ENCODE measurements around the gene NUP43. TPM values are rescaled to one million over a fixed set of nuclear protein-coding genes. Genes with fewer than 3 reads are reported as not detected.
"Not testable (repeated sequence)": the region's sequence is repeated elsewhere in the genome, so short reads cannot be mapped to it uniquely, and the experiment has no call there.

Gene NUP43
- total RNA-seq, 4 donors from 2014 or later: 14.6 to 35.2 (median 17.2) TPM

DNA sequence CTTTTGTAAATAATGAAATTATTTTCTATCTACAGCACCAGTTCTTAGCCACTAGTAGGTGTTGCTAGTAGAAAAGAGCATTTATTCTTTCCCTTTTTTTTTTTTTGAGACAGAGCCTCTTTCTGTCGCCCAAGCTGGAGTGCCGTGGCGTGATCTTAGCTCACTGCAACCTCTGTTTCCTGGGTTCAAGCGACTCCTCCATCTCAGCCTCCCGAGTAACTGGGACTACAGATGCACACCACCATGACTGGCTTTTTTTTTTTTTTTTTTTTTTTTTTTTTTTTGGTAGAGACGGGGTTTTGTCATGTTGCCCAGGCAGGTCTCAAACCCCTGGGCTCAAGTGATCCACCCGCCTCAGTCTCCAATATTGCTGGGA is 9.9 kb upstream of the NUP43 start:
- TF ChIP-seq, protein P1, sequence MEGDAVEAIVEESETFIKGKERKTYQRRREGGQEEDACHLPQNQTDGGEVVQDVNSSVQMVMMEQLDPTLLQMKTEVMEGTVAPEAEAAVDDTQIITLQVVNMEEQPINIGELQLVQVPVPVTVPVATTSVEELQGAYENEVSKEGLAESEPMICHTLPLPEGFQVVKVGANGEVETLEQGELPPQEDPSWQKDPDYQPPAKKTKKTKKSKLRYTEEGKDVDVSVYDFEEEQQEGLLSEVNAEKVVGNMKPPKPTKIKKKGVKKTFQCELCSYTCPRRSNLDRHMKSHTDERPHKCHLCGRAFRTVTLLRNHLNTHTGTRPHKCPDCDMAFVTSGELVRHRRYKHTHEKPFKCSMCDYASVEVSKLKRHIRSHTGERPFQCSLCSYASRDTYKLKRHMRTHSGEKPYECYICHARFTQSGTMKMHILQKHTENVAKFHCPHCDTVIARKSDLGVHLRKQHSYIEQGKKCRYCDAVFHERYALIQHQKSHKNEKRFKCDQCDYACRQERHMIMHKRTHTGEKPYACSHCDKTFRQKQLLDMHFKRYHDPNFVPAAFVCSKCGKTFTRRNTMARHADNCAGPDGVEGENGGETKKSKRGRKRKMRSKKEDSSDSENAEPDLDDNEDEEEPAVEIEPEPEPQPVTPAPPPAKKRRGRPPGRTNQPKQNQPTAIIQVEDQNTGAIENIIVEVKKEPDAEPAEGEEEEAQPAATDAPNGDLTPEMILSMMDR (IDR thresholded peaks at IDR 0.05): no peak
- TF ChIP-seq POLR2A (IDR thresholded peaks at IDR 0.05): no peak
- no peak overlapping the region for H3K4me3 ChIP-seq (ENCODE audit: low read depth, poor library complexity, severe bottlenecking)
- DNase-seq (ENCODE audit: low spot score in 2 of 2): no peak
- WGBS, 2 donors: 95 to 96% methylated on average over 7 of the region's 7 CpGs
- intact Hi-C loops (cut with DNase I; ENCODE audit: low total_unique reads): no loop called here

DNA sequence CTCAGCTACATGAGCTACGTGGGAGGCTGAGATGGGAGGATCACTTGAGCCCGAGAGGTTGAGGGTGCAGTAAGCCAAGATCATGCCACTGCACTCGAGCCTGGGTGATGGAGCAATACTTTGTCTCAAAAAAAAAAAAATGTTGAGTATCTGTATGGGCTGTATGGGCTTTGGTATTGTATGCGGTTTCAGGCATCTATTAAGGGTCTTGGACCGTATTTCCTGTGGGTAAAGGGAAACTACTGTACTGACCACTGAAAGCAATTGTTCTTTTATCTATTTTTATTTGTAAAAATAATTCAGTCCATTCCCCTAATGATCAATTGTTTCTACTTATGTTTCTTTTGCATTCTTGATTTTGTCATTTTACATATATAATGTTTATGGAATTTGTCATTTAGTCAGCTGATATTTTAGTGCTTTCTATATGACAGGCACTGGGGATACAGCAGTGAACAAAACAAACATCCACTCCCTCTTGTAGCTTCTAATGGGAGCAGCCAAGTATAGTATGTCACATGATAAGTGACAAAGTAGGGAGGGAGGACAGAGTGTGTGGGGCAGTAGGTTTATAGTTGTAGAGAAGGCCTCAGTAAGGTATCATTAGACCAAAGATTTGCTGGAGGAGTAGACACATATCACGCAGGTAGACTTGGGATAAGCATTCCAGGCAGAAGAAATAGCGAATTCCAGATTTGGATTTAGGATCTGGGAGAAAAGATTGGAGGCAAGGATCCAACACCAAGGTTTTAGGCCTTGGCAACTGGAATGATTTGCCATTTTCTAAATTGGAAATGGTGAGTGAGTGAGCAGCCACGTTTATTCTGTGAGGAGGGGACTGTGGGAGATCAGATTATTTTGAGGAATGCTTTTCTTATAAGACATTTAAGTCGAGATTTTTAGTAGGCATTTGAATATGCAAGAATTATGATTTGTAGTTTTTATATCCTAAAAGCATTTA is 9.3 kb upstream of the NUP43 start:
- WGBS, 2 donors: 86 to 87% methylated on average over 9 of the region's 9 CpGs
- TF ChIP-seq, protein P1 (IDR thresholded peaks at IDR 0.05): no peak
- TF ChIP-seq POLR2A (IDR thresholded peaks at IDR 0.05): no peak
- intact Hi-C loops (cut with DNase I; ENCODE audit: low total_unique reads): no loop called here
- H3K4me3 ChIP-seq (ENCODE audit: low read depth, poor library complexity, severe bottlenecking): no peak overlapping the region
- DNase-seq (ENCODE audit: low spot score in 2 of 2): no peak

DNA sequence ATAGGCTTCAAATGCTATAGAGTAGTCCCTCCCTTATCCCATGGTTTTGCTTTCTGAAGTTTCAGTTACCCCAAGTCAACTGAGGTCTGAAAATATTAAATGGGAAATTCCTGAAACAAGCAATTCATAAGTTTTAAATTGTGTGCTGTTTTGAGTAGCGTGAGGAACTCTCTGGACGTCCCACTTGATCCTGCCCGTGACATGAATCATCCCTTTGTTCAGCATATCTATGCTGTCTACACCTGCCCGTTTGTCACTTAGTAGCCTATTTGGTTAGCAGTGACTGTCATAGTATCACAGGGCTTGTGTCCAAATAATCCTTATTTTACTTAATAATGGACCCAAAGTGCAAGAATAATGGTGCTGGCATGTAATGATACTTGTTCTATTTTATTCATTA is 8.2 kb upstream of the NUP43 start:
- intact Hi-C loops (cut with DNase I; ENCODE audit: low total_unique reads): no loop called here
- no peak for DNase-seq (ENCODE audit: low spot score in 2 of 2)
- WGBS, 2 donors: 68 to 81% methylated on average over 4 of the region's 4 CpGs
- H3K4me3 ChIP-seq (ENCODE audit: low read depth, poor library complexity, severe bottlenecking): no peak overlapping the region
- TF ChIP-seq POLR2A (IDR thresholded peaks at IDR 0.05): no peak
- TF ChIP-seq, protein P1 (IDR thresholded peaks at IDR 0.05): no peak

DNA sequence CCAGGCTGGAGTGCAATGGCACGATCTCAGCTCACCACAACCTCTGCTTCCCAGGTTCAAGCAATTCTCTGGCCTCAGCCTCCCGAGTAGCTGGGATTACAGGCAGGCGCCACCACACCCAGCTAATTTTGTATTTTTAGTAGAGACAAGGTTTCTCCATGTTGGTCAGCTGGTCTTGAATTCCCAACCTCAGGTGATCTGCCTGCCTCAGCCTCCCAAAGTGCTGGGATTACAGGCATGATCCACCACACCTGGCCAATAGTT is 7.0 kb upstream of the NUP43 start:
- H3K4me3 ChIP-seq (ENCODE audit: low read depth, poor library complexity, severe bottlenecking); intact Hi-C loops (cut with DNase I; ENCODE audit: low total_unique reads): not testable (repeated sequence)
- 94 to 95% methylated on average over 3 of the region's 3 CpGs for WGBS, 2 donors
- peak in 1 of 2 donors; percentile 28 for DNase-seq (ENCODE audit: low spot score in 2 of 2)

DNA sequence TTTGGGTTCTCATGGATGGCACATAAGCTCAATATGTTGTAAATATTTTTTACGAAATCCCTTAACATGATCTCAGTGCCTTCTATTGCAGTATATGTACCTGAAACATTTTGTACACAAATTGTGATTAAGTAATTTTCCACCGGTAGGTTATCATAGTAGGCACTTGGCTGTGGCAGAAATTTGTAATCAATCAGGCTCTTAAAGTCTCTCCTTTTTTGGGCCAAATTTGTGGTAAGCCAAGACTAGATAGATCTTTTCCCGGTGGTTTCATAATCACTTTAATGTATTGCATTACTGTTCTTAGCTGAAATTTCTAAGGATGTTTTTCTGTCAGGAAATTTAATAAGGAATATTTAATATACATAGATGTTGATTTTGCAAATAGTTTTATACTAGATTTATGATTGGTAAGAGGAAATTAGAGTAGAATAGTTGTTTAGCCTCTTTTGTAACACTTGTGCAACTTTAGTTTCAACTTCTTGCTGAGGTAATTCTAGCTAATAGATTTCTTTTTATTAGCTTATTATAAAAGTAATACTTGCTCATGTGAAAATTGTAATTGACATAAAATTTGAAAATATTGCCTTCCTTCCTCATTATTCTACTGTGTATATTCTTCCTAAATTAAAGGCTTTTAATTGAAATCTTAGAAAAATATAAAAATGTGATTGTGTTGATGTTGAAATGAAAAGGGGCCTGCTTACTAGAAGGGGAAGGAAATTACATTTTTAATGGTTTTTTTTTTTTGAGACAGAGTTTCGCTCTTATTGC is 6.5 kb upstream of the NUP43 start:
- intact Hi-C loops (cut with DNase I; ENCODE audit: low total_unique reads): no loop called here
- no peak for TF ChIP-seq POLR2A (IDR thresholded peaks at IDR 0.05)
- TF ChIP-seq, protein P1 (IDR thresholded peaks at IDR 0.05): no peak
- WGBS, 2 donors: 73 to 79% methylated on average over 4 of the region's 4 CpGs
- DNase-seq (ENCODE audit: low spot score in 2 of 2): no peak
- H3K4me3 ChIP-seq (ENCODE audit: low read depth, poor library complexity, severe bottlenecking): no peak overlapping the region

DNA sequence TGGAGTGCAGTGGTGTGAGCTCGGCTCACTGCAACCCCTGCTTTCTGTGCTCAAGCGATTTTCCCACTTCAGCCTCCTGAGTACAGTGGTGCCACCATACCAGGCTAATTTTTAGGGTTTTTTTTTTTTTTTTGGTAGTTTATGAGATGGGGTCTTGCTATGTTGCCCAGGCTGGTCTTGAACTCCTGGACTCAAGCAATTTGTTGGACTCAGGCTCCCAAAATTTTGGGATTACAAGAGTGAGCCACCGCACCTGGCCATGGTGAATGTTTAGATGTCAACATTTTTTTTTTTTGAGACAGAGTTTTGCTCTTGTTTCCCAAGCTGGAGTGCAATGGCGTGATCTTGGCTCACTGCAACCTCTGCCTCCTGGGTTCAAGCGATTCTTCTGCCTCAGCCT is 5.6 kb upstream of the NUP43 start:
- DNase-seq (ENCODE audit: low spot score in 2 of 2); H3K4me3 ChIP-seq (ENCODE audit: low read depth, poor library complexity, severe bottlenecking); intact Hi-C loops (cut with DNase I; ENCODE audit: low total_unique reads): not testable (repeated sequence)
- WGBS, 2 donors: 98 to 99% methylated on average over 5 of the region's 5 CpGs

Measured in lower leg skin (tissue), 4 donors.